ENCODE measurements around the gene EXD3.
"Not testable (repeated sequence)": the region's sequence is repeated elsewhere in the genome, so short reads cannot be mapped to it uniquely, and the experiment has no call there.

Gene EXD3

GRCh38 chr9:137422604-137423513 is at the start of gene EXD3, which contains the start of gene NOXA1:
EXD3 (minus strand) TSS chr9:137423162; CDS start chr9:137395357, 27,805 bp downstream.
NOXA1 (plus strand) TSS chr9:137423393; CDS start chr9:137423530, 137 bp downstream.
- DNase-seq (ENCODE audit: low read depth), result peak; percentile 75

- no peak for DNase-seq (ENCODE audit: low read depth)
Measured at GRCh38 chr9:137470785-137471184, 47.8 kb upstream of the EXD3 start.

GRCh38 chr9:137467896-137468295 is 44.9 kb upstream of the EXD3 start:
- no peak for DNase-seq (ENCODE audit: low read depth)

- DNase-seq (ENCODE audit: low read depth), result no peak
Measured at GRCh38 chr9:137467161-137467581, 44.2 kb upstream of the EXD3 start.

- DNase-seq (ENCODE audit: low read depth), result not testable (repeated sequence)
Measured at GRCh38 chr9:137466389-137467085, 43.6 kb upstream of the EXD3 start.

GRCh38 chr9:137465720-137466388 is 42.9 kb upstream of the EXD3 start:
- no peak for DNase-seq (ENCODE audit: low read depth)

- DNase-seq (ENCODE audit: low read depth), result no peak
Measured at GRCh38 chr9:137465000-137465719, 42.2 kb upstream of the EXD3 start.

- no peak for DNase-seq (ENCODE audit: low read depth)
Measured at GRCh38 chr9:137464291-137464999, 41.5 kb upstream of the EXD3 start.

GRCh38 chr9:137463931-137464290 is 40.9 kb upstream of the EXD3 start:
- DNase-seq (ENCODE audit: low read depth), result no peak

GRCh38 chr9:137462986-137463930 is 40.3 kb upstream of the EXD3 start:
- no peak for DNase-seq (ENCODE audit: low read depth)

- no peak for DNase-seq (ENCODE audit: low read depth)
Measured at GRCh38 chr9:137462396-137462985, 39.5 kb upstream of the EXD3 start.

- DNase-seq (ENCODE audit: low read depth), result no peak
Measured at GRCh38 chr9:137461663-137462395, 38.9 kb upstream of the EXD3 start.

GRCh38 chr9:137461316-137461662 is 38.3 kb upstream of the EXD3 start:
- DNase-seq (ENCODE audit: low read depth), result no peak

- no peak for DNase-seq (ENCODE audit: low read depth)
Measured at GRCh38 chr9:137460363-137461315, 37.7 kb upstream of the EXD3 start.

- DNase-seq (ENCODE audit: low read depth), result no peak
Measured at GRCh38 chr9:137459601-137460362, 36.8 kb upstream of the EXD3 start.

- peak; percentile 80 for DNase-seq (ENCODE audit: low read depth)
Measured at GRCh38 chr9:137459152-137459600, 36.2 kb upstream of the EXD3 start, which contains the start of gene NSMF. NSMF (minus strand) TSS chr9:137459334; CDS start chr9:137459102, 232 bp downstream.

All from GM04504 (cell line).